Transverse colon (tissue), 4 donors: ENCODE results near the gene PACS2. TPM values are rescaled to one million over a fixed set of nuclear protein-coding genes. Genes with fewer than 3 reads are reported as not detected.

Experiments used
- DNase-seq: peaks from one replicate; pipeline ENCODE4 v3.0.0-alpha.2; 2019
- H3K27ac ChIP-seq, 4 donors: fragments of 200-600 bp; sonication (generic); 2 replicates each; pipeline ENCODE4 v1.5.1; 2016 to 2018; ENCODE audit warnings: inconsistent platforms in 4 of 4
- H3K27me3 ChIP-seq: fragments of 200-600 bp; sonication (generic); 2 replicates; pipeline ENCODE4 v1.5.1; 2017; ENCODE audit warnings: inconsistent platforms
- H3K36me3 ChIP-seq, 4 donors: fragments of 200-600 bp; sonication (generic); 2 replicates each; pipeline ENCODE4 v1.5.1; 2017 to 2019; ENCODE audit warnings: inconsistent platforms in 4 of 4
- H3K4me1 ChIP-seq, 4 donors: fragments of 200-600 bp; sonication (generic); 2 replicates each; pipeline ENCODE4 v1.5.1; 2017 to 2020; ENCODE audit warnings: inconsistent platforms in 4 of 4
- H3K4me3 ChIP-seq, 4 donors: fragments of 200-600 bp; sonication (generic); 1 replicate in 1 of 4; 2 replicates in 3 of 4; pipeline versions ENCODE4 v1.5.1 to v1.6.1; 2017 to 2019; ENCODE audit warnings: inconsistent platforms in 4 of 4
- H3K9me3 ChIP-seq, 2 donors: fragments of 200-600 bp; sonication (generic); 2 replicates each; pipeline ENCODE4 v1.5.1; 2017 to 2019; ENCODE audit warnings: inconsistent platforms in 2 of 2
- EP300 ChIP-seq: sonication (generic); formaldehyde crosslinking; IDR thresholded peaks from one replicate; pipeline ENCODE4 v1.6.1; 2017; ENCODE audit warnings: antibody characterized with exemption, low read depth
- POLR2A ChIP-seq: fragments of 450-650 bp; IDR thresholded peaks from one replicate; pipeline ENCODE4 v1.6.1; 2016; ENCODE audit warnings: antibody characterized with exemption, mild to moderate bottlenecking, moderate library complexity
- POLR2AphosphoS5 ChIP-seq, 3 donors: sonication (generic); formaldehyde crosslinking; IDR thresholded peaks; one replicate each; pipeline ENCODE4 v1.6.1; 2016; ENCODE audit warnings: antibody characterized with exemption in 3 of 3
- WGBS, 2 donors: methylation state at CpG; one replicate each; pipeline ENCODE4 v1.1.5; 2018; ENCODE audit warnings: low coverage in 1 of 2; 5-methylcytosine and 5-hydroxymethylcytosine counted together
- in situ Hi-C, 4 donors: fragments of 200-750 bp; cut with MboI; loops; one replicate each; pipeline versions ENCODE4 v1.15.0 to v1.15.1; 2017; ENCODE audit warnings: low sequenced_read_pairs in 3 of 4, low pct_ligation_motif_present in 1 of 4, low pct_unique_long_range_greater_than_20kb in 1 of 4
- intact Hi-C: fragments of 100-400 bp; cut with DNase I; formaldehyde crosslinking; loops from one replicate; pipeline ENCODE4 v1.15.1; 2023; ENCODE audit warnings: low total_unique reads
- total RNA-seq, 4 donors: library from RNA; depleted of rRNA; stranded (reverse); fragments of >200 nt; gene quantifications; one replicate each; pipeline ENCODE4 v1.1.0, GENCODE V29; 2016
- TF ChIP-seq, protein P1 (sequence below), 5 experiments: fragments of 200-600 bp in 3 of 5; fragments of 450-650 bp in 2 of 5; sonication (generic) in 3 of 5; IDR thresholded peaks; 1 replicate in 2 of 5; 2 replicates in 3 of 5; pipeline ENCODE4 v1.5.1; 2016 to 2017; ENCODE audit warnings: antibody characterized with exemption in 5 of 5, inconsistent platforms in 3 of 5, mild to moderate bottlenecking in 2 of 5, moderate library complexity in 1 of 5

The PACS2 gene
- total RNA-seq, 4 donors from 2014 or later, result 63.0 to 249 (median 135) TPM

DNA sequence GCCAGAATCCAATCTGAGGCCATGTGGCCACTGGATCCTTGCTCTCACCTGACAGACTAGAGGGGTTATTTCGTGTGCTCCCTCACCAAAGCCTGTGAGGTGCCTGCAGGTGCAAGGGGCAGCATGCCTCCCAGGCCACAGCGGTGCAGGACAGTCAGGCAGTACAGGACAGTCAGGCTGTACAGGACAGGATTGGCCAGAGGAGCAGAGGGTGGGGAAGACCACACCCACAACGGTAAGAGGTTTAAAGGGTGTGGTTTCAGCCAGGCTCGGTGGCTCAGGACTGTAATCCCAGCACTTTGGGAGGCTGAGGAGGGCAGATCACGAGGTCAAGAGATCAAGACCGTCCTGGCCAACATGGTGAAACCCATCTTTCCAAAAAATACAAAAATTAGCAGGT lies 10.6 kb upstream of the PACS2 start:
- Histone ChIP-seq H3K27me3 (no peaks in the 10 kb centered on the region), H3K36me3 (no peaks in the 10 kb centered on the region), H3K4me1 (peaks cover 7 to 28% (median 18%) of the 10 kb centered on the region in 4 donors), H3K9me3 (no peaks in the 10 kb centered on the region), H3K4me3 (no peak overlapping the region), H3K27ac (peak overlapping the region in 1 of 4 donors; percentile 23)
- TF ChIP-seq, protein P1, sequence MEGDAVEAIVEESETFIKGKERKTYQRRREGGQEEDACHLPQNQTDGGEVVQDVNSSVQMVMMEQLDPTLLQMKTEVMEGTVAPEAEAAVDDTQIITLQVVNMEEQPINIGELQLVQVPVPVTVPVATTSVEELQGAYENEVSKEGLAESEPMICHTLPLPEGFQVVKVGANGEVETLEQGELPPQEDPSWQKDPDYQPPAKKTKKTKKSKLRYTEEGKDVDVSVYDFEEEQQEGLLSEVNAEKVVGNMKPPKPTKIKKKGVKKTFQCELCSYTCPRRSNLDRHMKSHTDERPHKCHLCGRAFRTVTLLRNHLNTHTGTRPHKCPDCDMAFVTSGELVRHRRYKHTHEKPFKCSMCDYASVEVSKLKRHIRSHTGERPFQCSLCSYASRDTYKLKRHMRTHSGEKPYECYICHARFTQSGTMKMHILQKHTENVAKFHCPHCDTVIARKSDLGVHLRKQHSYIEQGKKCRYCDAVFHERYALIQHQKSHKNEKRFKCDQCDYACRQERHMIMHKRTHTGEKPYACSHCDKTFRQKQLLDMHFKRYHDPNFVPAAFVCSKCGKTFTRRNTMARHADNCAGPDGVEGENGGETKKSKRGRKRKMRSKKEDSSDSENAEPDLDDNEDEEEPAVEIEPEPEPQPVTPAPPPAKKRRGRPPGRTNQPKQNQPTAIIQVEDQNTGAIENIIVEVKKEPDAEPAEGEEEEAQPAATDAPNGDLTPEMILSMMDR (IDR thresholded peaks at IDR 0.05), result no peak
- TF ChIP-seq POLR2A (no peak), POLR2AphosphoS5 (IDR thresholded peaks at IDR 0.05) (no peak), EP300 (no peak)
- 48 to 55% methylated on average over 4 to 6 of the region's 6 CpGs for WGBS, 2 donors
- intact Hi-C loops (no loop called here), in situ Hi-C loops (no loop called here)
- peak; percentile 24 for DNase-seq

DNA sequence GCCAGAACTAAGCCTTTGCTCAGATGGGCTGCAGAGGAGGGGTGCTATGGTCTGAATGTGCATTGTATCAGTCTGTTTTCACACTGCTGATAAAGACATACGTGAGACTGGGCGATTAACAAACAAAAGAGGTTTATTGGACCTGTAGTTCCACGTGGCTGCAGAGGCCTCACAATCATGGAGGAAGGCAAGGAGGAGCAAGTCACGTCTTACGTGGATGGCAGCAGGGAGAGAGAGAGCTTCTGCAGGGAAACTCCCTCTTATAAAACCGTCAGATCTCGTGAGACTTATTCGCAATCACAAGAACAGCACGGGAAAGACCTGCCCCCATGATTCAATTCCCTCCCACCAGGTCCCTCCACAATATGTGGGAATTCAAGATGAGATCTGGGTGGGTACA lies 10.0 kb upstream of the PACS2 start:
- 48 to 70% methylated on average over 3 to 9 of the region's 9 CpGs for WGBS, 2 donors
- no peaks in the 10 kb centered on the region for H3K9me3 ChIP-seq
- no peak overlapping the region for H3K27ac ChIP-seq
- no peak for DNase-seq
- TF ChIP-seq POLR2A (no peak), EP300 (no peak)
- H3K27me3 ChIP-seq, result no peaks in the 10 kb centered on the region
- H3K4me3 ChIP-seq, result no peak overlapping the region
- no peaks in the 10 kb centered on the region for H3K36me3 ChIP-seq
- in situ Hi-C loops, result no loop called here
- H3K4me1 ChIP-seq, result peaks cover under 1 to 22% (median 12%) of the 10 kb centered on the region in 4 donors
- intact Hi-C loops, result no loop called here

DNA sequence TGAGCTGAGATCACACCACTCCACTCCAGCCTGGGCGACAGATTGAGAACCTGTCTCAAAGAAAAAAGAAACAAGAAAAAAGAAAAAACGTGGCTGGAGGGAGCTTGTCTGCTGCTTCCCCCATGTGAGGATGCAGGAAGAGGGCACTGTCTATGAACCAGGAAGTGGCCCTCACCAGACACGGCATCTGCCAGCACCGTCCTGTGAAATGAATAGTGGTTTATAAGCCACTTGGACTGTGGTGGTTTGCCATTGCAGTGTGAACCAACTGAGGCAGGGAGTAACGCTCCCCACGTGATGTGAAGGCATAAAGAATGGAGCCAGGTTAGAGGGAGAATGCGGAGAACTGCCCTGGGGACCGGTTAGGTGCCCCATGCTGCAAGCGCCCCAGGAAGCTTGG lies 9.2 kb upstream of the PACS2 start:
- 77 to 89% methylated on average over 6 to 9 of the region's 9 CpGs for WGBS, 2 donors
- Histone ChIP-seq H3K27me3 (no peaks in the 10 kb centered on the region), H3K27ac (no peak overlapping the region), H3K4me3 (no peak overlapping the region), H3K9me3 (no peaks in the 10 kb centered on the region), H3K4me1 (peaks cover 0 to 16% (median 6%) of the 10 kb centered on the region in 4 donors), H3K36me3 (no peaks in the 10 kb centered on the region)
- in situ Hi-C loops (no loop called here), intact Hi-C loops (no loop called here)
- TF ChIP-seq EP300 (no peak), POLR2AphosphoS5 (IDR thresholded peaks at IDR 0.05) (no peak), POLR2A (no peak)
- TF ChIP-seq, protein P1 (IDR thresholded peaks at IDR 0.05), result no peak
- DNase-seq, result no peak

DNA sequence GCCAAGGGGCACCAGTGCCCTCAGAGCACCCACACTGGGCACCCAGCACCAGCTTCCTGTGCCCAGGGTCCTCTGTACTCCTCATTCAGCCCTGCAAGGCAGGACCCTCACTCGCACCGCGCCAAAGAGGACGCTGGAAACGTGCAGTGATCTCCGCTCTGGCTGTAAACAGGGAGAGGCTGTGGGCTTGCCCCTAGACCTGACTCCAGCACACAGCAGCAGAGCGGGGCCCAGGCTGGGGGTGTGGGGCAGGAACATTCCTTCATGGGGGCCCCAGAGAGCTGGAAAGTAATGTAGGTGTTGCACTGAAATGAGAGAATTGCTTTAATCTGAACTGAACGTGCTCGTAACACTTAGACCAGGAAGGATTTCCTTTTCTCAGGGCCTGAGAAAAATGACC lies 8.8 kb upstream of the PACS2 start:
- Histone ChIP-seq H3K4me1 (peaks cover 0 to 16% (median 6%) of the 10 kb centered on the region in 4 donors), H3K4me3 (no peak overlapping the region), H3K27me3 (no peaks in the 10 kb centered on the region), H3K27ac (no peak overlapping the region), H3K36me3 (no peaks in the 10 kb centered on the region), H3K9me3 (no peaks in the 10 kb centered on the region)
- 43 to 78% methylated on average over 2 to 9 of the region's 9 CpGs for WGBS, 2 donors
- in situ Hi-C loops, result no loop called here
- no peak for DNase-seq
- TF ChIP-seq POLR2AphosphoS5 (IDR thresholded peaks at IDR 0.05), result no peak
- TF ChIP-seq POLR2A, result no peak
- TF ChIP-seq, protein P1 (IDR thresholded peaks at IDR 0.05), result no peak
- no peak for TF ChIP-seq EP300
- intact Hi-C loops, result no loop called here
